Measurements from ENCODE around the gene TBC1D2.
A peak's percentile ranks its signal among the peaks of the same experiment; 100 is the strongest.

The TBC1D2 gene

DNA sequence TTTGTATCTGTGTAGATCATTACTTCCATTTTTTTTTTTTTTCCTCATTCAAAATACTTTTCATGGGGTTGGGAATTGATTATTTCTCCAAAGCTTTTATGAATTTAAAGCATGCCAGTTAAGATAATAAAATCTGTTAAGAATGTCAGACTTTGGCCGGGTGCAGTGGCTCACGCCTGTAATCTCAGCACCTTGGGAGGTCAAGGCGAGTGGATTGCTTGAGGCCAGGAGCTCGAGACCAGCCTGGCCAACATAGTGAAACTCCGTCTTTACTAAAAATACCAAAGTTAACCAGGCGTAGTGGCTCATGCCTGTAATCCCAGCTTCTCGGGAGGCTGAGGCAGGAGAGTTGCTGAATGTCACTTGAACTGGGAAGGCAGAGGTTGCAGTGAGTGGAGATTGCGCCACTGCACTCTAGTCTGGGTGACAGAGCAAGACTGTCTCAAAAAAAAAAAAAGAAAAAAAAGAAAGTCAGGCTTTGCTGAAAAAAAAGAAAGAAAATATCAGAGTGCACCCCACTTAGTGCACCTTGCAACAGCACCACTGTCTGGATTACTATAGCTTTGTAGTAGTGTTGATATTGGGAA is 18.5 kb downstream of the TBC1D2 start:
- ChIA-PET POLR2A (no interaction called here), CTCF (interaction anchor here (0.6 to 2.5 kb wide), 3 partner anchors 17 to 202 kb away, joined by 3 to 7 read pairs (median 3); no protein-coding TSS in a partner anchor)
- TF ChIP-seq, protein P1, sequence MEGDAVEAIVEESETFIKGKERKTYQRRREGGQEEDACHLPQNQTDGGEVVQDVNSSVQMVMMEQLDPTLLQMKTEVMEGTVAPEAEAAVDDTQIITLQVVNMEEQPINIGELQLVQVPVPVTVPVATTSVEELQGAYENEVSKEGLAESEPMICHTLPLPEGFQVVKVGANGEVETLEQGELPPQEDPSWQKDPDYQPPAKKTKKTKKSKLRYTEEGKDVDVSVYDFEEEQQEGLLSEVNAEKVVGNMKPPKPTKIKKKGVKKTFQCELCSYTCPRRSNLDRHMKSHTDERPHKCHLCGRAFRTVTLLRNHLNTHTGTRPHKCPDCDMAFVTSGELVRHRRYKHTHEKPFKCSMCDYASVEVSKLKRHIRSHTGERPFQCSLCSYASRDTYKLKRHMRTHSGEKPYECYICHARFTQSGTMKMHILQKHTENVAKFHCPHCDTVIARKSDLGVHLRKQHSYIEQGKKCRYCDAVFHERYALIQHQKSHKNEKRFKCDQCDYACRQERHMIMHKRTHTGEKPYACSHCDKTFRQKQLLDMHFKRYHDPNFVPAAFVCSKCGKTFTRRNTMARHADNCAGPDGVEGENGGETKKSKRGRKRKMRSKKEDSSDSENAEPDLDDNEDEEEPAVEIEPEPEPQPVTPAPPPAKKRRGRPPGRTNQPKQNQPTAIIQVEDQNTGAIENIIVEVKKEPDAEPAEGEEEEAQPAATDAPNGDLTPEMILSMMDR (IDR thresholded peaks at IDR 0.05; ENCODE audit: control extremely low read depth, extremely low read depth, low read depth, missing control alignments) = no peak
- no peak for DNase-seq (ENCODE audit: extremely low spot score)

DNA sequence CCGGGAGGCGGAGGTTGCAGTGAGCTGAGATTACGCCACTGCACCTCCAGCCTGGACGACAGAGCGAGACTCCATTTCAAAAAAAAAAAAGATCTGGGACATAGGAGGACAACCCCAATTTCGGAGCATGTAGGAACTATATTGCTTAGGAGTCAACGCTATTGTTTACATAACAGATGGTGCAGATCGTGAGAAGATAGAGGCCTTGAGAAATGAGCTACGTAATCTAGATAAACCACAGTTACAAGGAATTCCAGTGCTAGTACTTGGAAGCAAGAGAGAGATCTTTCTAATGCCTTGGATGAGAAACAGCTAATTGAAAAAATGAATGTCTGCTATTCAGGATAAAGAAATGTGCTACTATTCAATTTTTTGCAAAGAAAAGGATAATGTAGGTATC is 20.3 kb downstream of the TBC1D2 start:
- POLR2A ChIA-PET = no interaction called here
- no peak for DNase-seq (ENCODE audit: extremely low spot score)
- CTCF ChIA-PET = interaction anchor here (0.7 to 4.0 kb wide), 7 partner anchors 16 to 161 kb away, joined by 3 to 18 read pairs (median 4); no protein-coding TSS in a partner anchor
- TF ChIP-seq, protein P1 (IDR thresholded peaks at IDR 0.05; ENCODE audit: control extremely low read depth, extremely low read depth, low read depth, missing control alignments) = no peak

DNA sequence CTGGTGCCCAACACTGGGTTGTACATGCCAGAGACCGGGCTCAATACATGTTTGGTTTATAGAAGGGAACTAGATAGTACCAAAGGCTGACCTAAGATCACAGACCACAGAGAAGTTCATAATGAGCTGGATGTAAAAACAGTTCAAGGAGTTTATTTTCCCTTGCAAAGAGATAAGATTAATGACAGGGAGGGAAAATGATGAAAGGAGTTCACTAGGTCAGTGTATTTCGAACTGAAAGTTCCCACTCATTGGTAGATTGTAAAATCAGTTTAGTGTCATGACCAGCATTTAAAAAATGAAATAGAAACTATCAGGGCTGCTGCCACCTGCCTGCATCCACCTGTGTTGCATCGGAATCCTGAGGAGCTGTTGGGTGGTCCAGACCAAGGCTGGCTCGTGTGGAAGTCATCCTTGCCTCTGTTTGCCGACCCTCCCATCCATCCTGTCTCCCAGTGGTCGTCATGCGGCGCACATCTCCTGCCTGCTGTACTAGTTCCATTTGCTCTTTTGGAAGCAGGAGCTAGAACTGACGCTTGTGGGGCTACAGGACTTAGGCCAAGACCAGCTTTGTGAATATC is 21.1 kb downstream of the TBC1D2 start:
- ChIA-PET CTCF (interaction anchor here (0.7 to 4.0 kb wide), 7 partner anchors 12 to 160 kb away, joined by 3 to 18 read pairs (median 4); no protein-coding TSS in a partner anchor), POLR2A (interaction anchor here (0.7 kb wide), 1 partner anchor 175 kb away, joined by 3 read pairs; no protein-coding TSS in a partner anchor)
- TF ChIP-seq, protein P1 (IDR thresholded peaks at IDR 0.05; ENCODE audit: control extremely low read depth, extremely low read depth, low read depth, missing control alignments) = peak; percentile 16
- DNase-seq (ENCODE audit: extremely low spot score) = no peak

DNA sequence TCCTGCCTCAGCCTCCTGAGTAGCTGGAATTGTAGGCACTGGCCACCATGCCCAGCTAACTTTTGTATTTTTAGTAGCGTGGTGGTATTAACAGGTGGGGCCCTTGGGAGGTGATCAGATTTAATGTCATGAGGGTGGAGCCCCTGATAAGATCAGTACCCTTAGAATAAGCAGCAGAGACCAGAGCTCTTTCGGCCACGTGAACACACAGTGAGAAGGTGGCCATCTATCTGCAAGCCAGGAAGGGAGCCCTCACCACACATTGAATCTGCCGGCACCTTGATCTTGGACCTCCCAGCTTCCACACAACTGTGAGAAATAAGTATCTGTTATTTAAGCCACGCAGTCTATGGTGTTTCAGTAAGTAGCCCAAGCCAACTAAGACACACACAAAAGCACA is 22.5 kb downstream of the TBC1D2 start:
- CTCF ChIA-PET = interaction anchor here (1.4 to 4.0 kb wide), 6 partner anchors 9 to 28 kb away, joined by 3 to 18 read pairs (median 4); no protein-coding TSS in a partner anchor
- no peak for DNase-seq (ENCODE audit: extremely low spot score)
- TF ChIP-seq, protein P1 (IDR thresholded peaks at IDR 0.05; ENCODE audit: control extremely low read depth, extremely low read depth, low read depth, missing control alignments) = no peak
- POLR2A ChIA-PET = no interaction called here

DNA sequence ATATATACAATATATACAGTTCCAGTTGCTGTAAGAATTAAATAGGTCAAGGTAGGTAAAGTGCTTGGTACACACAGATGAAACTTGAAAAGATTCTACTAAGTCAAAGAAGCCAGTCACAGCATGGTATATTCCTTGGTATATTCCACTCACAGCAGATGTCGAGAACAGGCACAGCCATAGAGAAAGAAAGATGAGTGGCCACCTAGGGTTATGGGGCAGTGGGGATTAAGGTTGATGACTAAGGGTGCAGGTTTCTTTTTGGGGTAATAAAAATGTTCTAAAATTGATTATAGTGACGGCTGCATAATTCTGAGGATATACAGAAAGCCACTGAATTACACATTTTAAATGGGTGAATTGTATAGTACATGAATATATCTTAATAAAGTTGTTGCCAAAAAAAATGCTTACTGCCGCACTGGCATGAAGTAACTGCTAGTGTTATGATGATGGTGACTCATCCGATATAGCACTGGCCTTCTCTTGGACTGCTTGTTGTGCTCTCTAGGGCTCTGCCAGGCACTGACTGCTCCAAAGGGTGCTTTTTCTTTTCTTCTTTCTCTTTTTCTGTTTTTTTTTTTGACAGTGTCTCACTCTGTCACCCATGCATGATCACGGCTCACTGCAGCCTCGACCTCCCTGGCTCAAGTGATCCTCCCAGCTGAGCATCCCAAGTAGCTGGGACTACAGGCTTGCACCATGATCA is 23.5 kb downstream of the TBC1D2 start:
- TF ChIP-seq, protein P1 (IDR thresholded peaks at IDR 0.05; ENCODE audit: control extremely low read depth, extremely low read depth, low read depth, missing control alignments) = no peak
- ChIA-PET POLR2A (no interaction called here), CTCF (interaction anchor here (1.9 kb wide), 1 partner anchor 10 kb away, joined by 9 read pairs; no protein-coding TSS in a partner anchor)
- DNase-seq (ENCODE audit: extremely low spot score) = no peak

DNA sequence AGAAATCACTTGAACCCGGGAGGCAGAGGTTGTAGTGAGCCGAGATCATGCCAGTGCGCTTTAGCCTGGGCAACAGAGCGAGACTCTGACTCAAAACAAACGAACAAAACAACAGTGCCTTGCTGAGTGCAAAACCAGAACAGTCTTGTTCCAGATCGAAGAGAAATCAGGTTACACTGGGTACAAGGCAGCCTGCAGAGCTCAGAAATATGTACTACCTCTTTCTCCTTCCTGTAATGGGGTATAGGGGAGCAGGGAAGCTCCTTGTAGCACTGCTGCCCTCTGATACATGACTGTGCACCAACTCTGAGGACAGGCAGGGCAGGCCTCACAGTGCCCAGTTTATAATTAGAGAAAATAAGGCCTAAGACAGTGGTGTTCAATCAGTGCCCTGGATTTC is 24.7 kb downstream of the TBC1D2 start:
- ChIA-PET CTCF (interaction anchor here (1.4 kb wide), 1 partner anchor 26 kb away, joined by 4 read pairs; no protein-coding TSS in a partner anchor), POLR2A (no interaction called here)
- no peak for DNase-seq (ENCODE audit: extremely low spot score)
- TF ChIP-seq, protein P1 (IDR thresholded peaks at IDR 0.05; ENCODE audit: control extremely low read depth, extremely low read depth, low read depth, missing control alignments) = no peak
